ENCODE results near the gene RFC3.

DNA sequence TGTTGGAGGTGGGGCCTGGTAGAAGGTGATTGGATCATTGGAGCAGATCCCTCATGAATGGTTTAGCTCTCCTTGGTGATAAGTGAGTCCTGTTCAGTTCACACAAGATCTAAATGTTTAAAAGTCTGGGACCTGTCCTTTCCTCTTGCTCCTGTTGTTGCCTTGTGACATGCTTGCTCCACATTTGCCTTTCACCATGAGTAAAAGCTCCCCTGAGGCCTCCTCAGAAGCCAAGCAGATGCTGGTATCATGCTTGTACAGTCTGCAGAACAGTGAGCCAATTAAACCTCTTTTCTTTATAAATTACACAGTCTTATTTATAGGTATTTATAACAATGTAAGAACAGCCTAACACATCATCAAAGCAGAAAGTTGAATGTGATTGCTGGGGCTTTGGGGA is 24.2 kb upstream of the RFC3 start:
- TF ChIP-seq CTCF (IDR thresholded peaks at IDR 0.05) (no peak), POLR2AphosphoS5 (IDR thresholded peaks at IDR 0.05; ENCODE audit: low read depth, low read length) (no peak)

Data from Panc1 (cell line).